Uterus (tissue), 2 donors: ENCODE measurements around the gene LFNG.

Experiments used
- CTCF ChIP-seq, 4 experiments: fragments of 200-600 bp in 2 of 4; fragments of 450-650 bp in 2 of 4; sonication (generic) in 2 of 4; IDR thresholded peaks; one replicate each; pipeline ENCODE4 v1.5.1; 2016 to 2019; ENCODE audit warnings: antibody characterized with exemption in 4 of 4, mild to moderate bottlenecking in 2 of 4, moderate library complexity in 1 of 4
- POLR2A ChIP-seq, 2 donors: fragments of 450-650 bp; IDR thresholded peaks; one replicate each; pipeline ENCODE4 v1.6.1; 2016; ENCODE audit warnings: antibody characterized with exemption in 2 of 2, mild to moderate bottlenecking in 1 of 2, moderate library complexity in 1 of 2

- TF ChIP-seq CTCF (IDR thresholded peaks at IDR 0.05) (no peak), POLR2A (IDR thresholded peaks at IDR 0.05) (no peak)
Measured at GRCh38 chr7:2488681-2489080, 30.9 kb upstream of the LFNG start.
